Spleen (tissue), 11 donors: Measurements from ENCODE around the gene CMIP. TPM values are rescaled to one million over a fixed set of nuclear protein-coding genes. Genes with fewer than 3 reads are reported as not detected.

ENCODE experiments used
- DNase-seq: peaks from one replicate; pipeline ENCODE4 v3.0.0-alpha.2; 2020
- H3K27ac ChIP-seq, 8 donors: fragments of 200-600 bp; sonication (generic) in 7 of 8; 1 replicate in 4 of 8; 2 replicates in 4 of 8; pipeline versions ENCODE4 v1.5.0 to v1.8.0; 2016 to 2021; ENCODE audit warnings: inconsistent platforms in 4 of 8, mild to moderate bottlenecking in 4 of 8, moderate library complexity in 1 of 8
- H3K27me3 ChIP-seq, 7 donors: fragments of 200-600 bp; sonication (generic) in 6 of 7; replicated peaks in 1 of 7; 1 replicate in 4 of 7; 2 replicates in 3 of 7; pipeline versions ENCODE4 v1.5.0 to v1.8.0; 2016 to 2021; ENCODE audit warnings: inconsistent platforms in 3 of 7, mild to moderate bottlenecking in 1 of 7
- H3K36me3 ChIP-seq, 6 donors: fragments of 200-600 bp; sonication (generic) in 5 of 6; 1 replicate in 4 of 6; 2 replicates in 2 of 6; pipeline versions ENCODE4 v1.5.0 to v1.8.0; 2016 to 2021; ENCODE audit warnings: inconsistent platforms in 2 of 6
- H3K4me1 ChIP-seq, 6 donors: fragments of 200-600 bp; sonication (generic) in 5 of 6; 1 replicate in 3 of 6; 2 replicates in 3 of 6; pipeline versions ENCODE4 v1.5.0 to v1.8.0; 2016 to 2021; ENCODE audit warnings: inconsistent platforms in 3 of 6
- H3K4me3 ChIP-seq, 8 donors: fragments of 200-600 bp; sonication (generic) in 7 of 8; 1 replicate in 4 of 8; 2 replicates in 4 of 8; pipeline versions ENCODE4 v1.5.0 to v1.8.0; 2016 to 2021; ENCODE audit warnings: inconsistent platforms in 4 of 8, mild to moderate bottlenecking in 4 of 8, moderate library complexity in 2 of 8
- H3K9me3 ChIP-seq, 8 donors: fragments of 200-600 bp; sonication (generic) in 7 of 8; 1 replicate in 4 of 8; 2 replicates in 4 of 8; pipeline versions ENCODE4 v1.5.0 to v1.8.0; 2016 to 2021; ENCODE audit warnings: inconsistent platforms in 4 of 8
- POLR2A ChIP-seq, 3 donors: fragments of 450-650 bp; IDR thresholded peaks; one replicate each; pipeline ENCODE4 v1.5.1; 2017; ENCODE audit warnings: antibody characterized with exemption in 3 of 3, mild to moderate bottlenecking in 1 of 3
- POLR2AphosphoS5 ChIP-seq, 3 donors: sonication (generic); formaldehyde crosslinking; IDR thresholded peaks; one replicate each; pipeline ENCODE4 v1.5.1; 2017; ENCODE audit warnings: antibody characterized with exemption in 3 of 3
- WGBS, 5 donors: extraction: QIAGEN DNeasy Blood & Tissue Kit in 3 of 5; methylation state at CpG; one replicate each; pipeline versions ENCODE4 v1.1.5 to v1.1.7; 2013 to 2018; 5-methylcytosine and 5-hydroxymethylcytosine counted together
- intact Hi-C: fragments of 100-400 bp; cut with DNase I; formaldehyde crosslinking; loops from one replicate; pipeline ENCODE4 v1.15.0; 2023; ENCODE audit warnings: low total_unique reads
- polyA plus RNA-seq, 3 donors: library from polyadenylated mRNA; stranded (reverse); fragments of 200-250 nt; gene quantifications; one replicate each; pipeline ENCODE4 v1.2.1, GENCODE V29; 2013
- total RNA-seq, 7 donors: library from RNA; depleted of rRNA in 3 of 7; stranded (reverse); fragments of >200 nt in 3 of 7; fragmentation: NEBNext Ultra II Directional in 4 of 7; extraction: Animal tissue kit (Norgen Biotek cat#: 25700) in 4 of 7; gene quantifications; one replicate each; pipeline versions ENCODE4 v1.1.0 to v1.2.1, GENCODE V29; 2016 to 2021
- TF ChIP-seq, protein P1 (sequence below), 11 experiments: fragments of 200-600 bp in 7 of 11; fragments of 450-650 bp in 4 of 11; sonication (generic) in 4 of 11; IDR thresholded peaks in 8 of 11; conservative IDR thresholded peaks in 3 of 11; 1 replicate in 7 of 11; 2 replicates in 4 of 11; pipeline versions ENCODE4 v1.4.0 to v1.8.0; 2016 to 2021; ENCODE audit warnings: antibody characterized with exemption in 11 of 11, inconsistent platforms in 4 of 11, mild to moderate bottlenecking in 1 of 11
- donor health status: healthy with polysubstance abuse.
- donor health status: DM: no; HTN: no; CAD: no; lungs with moderate emphysema.
- donor health status: DM: no; HTN: no; CAD: no.
- donor health status: Bipolar disorder and iron deficiency.
- donor health status: healthy.
- donor health status: DM: no; HTN: no; CAD: no.
- donor health status: DM: yes; HTN: yes; CAD: no.

The CMIP gene
- total and polyA plus RNA-seq, 10 donors = 6.0 to 107 (median 63.6) TPM

DNA sequence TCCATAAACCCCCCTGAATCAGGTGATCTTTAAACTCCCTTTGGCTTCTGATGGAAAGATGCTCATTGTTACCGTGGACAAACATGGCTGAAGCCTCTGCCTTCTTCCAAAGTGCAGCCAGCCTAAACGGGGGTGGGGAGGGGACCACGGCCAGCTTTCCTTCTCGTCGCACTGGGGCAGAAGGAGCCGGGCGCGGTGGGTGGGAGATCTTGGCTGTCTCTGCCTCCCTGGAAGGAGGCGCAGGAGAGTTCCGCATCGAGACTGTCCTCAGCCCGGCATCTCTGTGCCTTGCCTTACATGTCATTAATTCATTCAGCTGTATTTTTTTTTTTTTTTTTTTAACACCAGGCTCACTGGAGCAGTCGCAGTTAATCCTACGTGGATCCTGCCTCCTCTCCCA, 171.2 kb downstream of the CMIP start:
- intact Hi-C loops = loop anchor here (10.0 kb wide), 1 partner anchor 171 kb away; the partner anchor contains the start of gene CMIP
- Histone ChIP-seq H3K4me3 (no peak overlapping the region), H3K36me3 (peaks cover 0 to 77% (median 6%) of the 10 kb centered on the region in 6 donors), H3K9me3 (no peaks in the 10 kb centered on the region), H3K27me3 (no peaks in the 10 kb centered on the region), H3K4me1 (peaks cover 16 to 69% (median 40%) of the 10 kb centered on the region in 6 donors), H3K27ac (peak overlapping the region; percentile 67 to 88 (median 74))
- DNase-seq = no peak
- TF ChIP-seq POLR2AphosphoS5 (IDR thresholded peaks at IDR 0.05) (no peak), POLR2A (IDR thresholded peaks at IDR 0.05) (no peak)
- TF ChIP-seq, protein P1, sequence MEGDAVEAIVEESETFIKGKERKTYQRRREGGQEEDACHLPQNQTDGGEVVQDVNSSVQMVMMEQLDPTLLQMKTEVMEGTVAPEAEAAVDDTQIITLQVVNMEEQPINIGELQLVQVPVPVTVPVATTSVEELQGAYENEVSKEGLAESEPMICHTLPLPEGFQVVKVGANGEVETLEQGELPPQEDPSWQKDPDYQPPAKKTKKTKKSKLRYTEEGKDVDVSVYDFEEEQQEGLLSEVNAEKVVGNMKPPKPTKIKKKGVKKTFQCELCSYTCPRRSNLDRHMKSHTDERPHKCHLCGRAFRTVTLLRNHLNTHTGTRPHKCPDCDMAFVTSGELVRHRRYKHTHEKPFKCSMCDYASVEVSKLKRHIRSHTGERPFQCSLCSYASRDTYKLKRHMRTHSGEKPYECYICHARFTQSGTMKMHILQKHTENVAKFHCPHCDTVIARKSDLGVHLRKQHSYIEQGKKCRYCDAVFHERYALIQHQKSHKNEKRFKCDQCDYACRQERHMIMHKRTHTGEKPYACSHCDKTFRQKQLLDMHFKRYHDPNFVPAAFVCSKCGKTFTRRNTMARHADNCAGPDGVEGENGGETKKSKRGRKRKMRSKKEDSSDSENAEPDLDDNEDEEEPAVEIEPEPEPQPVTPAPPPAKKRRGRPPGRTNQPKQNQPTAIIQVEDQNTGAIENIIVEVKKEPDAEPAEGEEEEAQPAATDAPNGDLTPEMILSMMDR (IDR thresholded peaks at IDR 0.05 in 8 of 11, conservative IDR thresholded peaks at IDR 0.05 in 3 of 11) = no peak
- 85 to 91% (median 90%) methylated on average over 14 of the region's 14 CpGs for WGBS, 5 donors

- peak overlapping the region in 1 of 8 donors; percentile 34 for H3K4me3 ChIP-seq
- WGBS, 5 donors = 38 to 45% (median 43%) methylated on average over 16 to 17 of the region's 17 CpGs
- peak; percentile 95 for DNase-seq
- H3K4me1 ChIP-seq = peaks cover 16 to 62% (median 37%) of the 10 kb centered on the region in 6 donors
- peaks cover 0 to 77% (median 8%) of the 10 kb centered on the region in 6 donors for H3K36me3 ChIP-seq
- no peaks in the 10 kb centered on the region for H3K27me3 ChIP-seq
- peak overlapping the region; percentile 67 to 88 (median 74) for H3K27ac ChIP-seq
- no peaks in the 10 kb centered on the region for H3K9me3 ChIP-seq
- peak; percentile 47 to 56 (median 54) for TF ChIP-seq POLR2AphosphoS5 (IDR thresholded peaks at IDR 0.05)
- TF ChIP-seq, protein P1 (IDR thresholded peaks at IDR 0.05 in 8 of 11, conservative IDR thresholded peaks at IDR 0.05 in 3 of 11) = no peak
- intact Hi-C loops = loop anchor here (10.0 kb wide), 1 partner anchor 172 kb away; the partner anchor contains the start of gene CMIP
These were observed 171.9 kb downstream of the CMIP start for GRCh38 chr16:81616321-81617020.

GRCh38 chr16:81617021-81617346, 172.4 kb downstream of the CMIP start:
- H3K36me3 ChIP-seq = peaks cover 0 to 77% (median 8%) of the 10 kb centered on the region in 6 donors
- peaks cover 16 to 57% (median 34%) of the 10 kb centered on the region in 6 donors for H3K4me1 ChIP-seq
- H3K4me3 ChIP-seq = no peak overlapping the region
- DNase-seq = no peak
- H3K27ac ChIP-seq = peak overlapping the region; percentile 67 to 88 (median 74)
- H3K9me3 ChIP-seq = no peaks in the 10 kb centered on the region
- peak in 1 of 3 donors; percentile 4 for TF ChIP-seq POLR2AphosphoS5 (IDR thresholded peaks at IDR 0.05)
- TF ChIP-seq, protein P1 (IDR thresholded peaks at IDR 0.05 in 8 of 11, conservative IDR thresholded peaks at IDR 0.05 in 3 of 11) = no peak
- WGBS, 5 donors = 59 to 65% (median 64%) methylated on average over 6 to 8 of the region's 8 CpGs
- H3K27me3 ChIP-seq = no peaks in the 10 kb centered on the region
- intact Hi-C loops = loop anchor here (10.0 kb wide), 1 partner anchor 172 kb away; the partner anchor contains the start of gene CMIP

- intact Hi-C loops = loop anchor here (10.0 kb wide), 1 partner anchor 173 kb away; the partner anchor contains the start of gene CMIP
- Histone ChIP-seq H3K4me3 (no peak overlapping the region), H3K36me3 (peaks cover 0 to 77% (median 8%) of the 10 kb centered on the region in 6 donors), H3K27me3 (no peaks in the 10 kb centered on the region), H3K4me1 (peaks cover 16 to 50% (median 25%) of the 10 kb centered on the region in 6 donors), H3K9me3 (no peaks in the 10 kb centered on the region), H3K27ac (no peak overlapping the region)
- TF ChIP-seq POLR2AphosphoS5 (IDR thresholded peaks at IDR 0.05) (no peak), POLR2A (IDR thresholded peaks at IDR 0.05) (no peak)
- TF ChIP-seq, protein P1 (IDR thresholded peaks at IDR 0.05 in 8 of 11, conservative IDR thresholded peaks at IDR 0.05 in 3 of 11) = no peak
- WGBS, 5 donors = 80 to 90% (median 85%) methylated on average over 6 of the region's 6 CpGs
- DNase-seq = no peak
These were observed 173.6 kb downstream of the CMIP start for GRCh38 chr16:81618187-81618586.
